ENCODE measurements around the gene ORC6.

Gene ORC6

GRCh38 chr16:46687486-46687885 lies 2.0 kb upstream of the ORC6 start:
- peaks cover 29% of the 10 kb centered on the region for H3K4me1 ChIP-seq (ENCODE audit: control insufficient read depth, insufficient read depth, low read length)
- no peaks in the 10 kb centered on the region for H3K9me3 ChIP-seq (replicated peaks; ENCODE audit: low read length)
- peaks cover 3% of the 10 kb centered on the region for H3K36me3 ChIP-seq (ENCODE audit: insufficient read depth, low read length)
- H3K4me3 ChIP-seq (ENCODE audit: low read length) = peak overlapping the region; percentile 76
- H3K4me2 ChIP-seq (ENCODE audit: low read length) = peak overlapping the region; percentile 80
- no peaks in the 10 kb centered on the region for H3K27me3 ChIP-seq (ENCODE audit: control insufficient read depth, insufficient read depth, low read length)
- H3K9ac ChIP-seq (ENCODE audit: low read depth, low read length) = peak overlapping the region; percentile 83

- Histone ChIP-seq H3K4me2 (ENCODE audit: low read length) (peak overlapping the region; percentile 80), H3K4me1 (ENCODE audit: control insufficient read depth, insufficient read depth, low read length) (peaks cover 29% of the 10 kb centered on the region), H3K36me3 (ENCODE audit: insufficient read depth, low read length) (peaks cover 3% of the 10 kb centered on the region), H3K9ac (ENCODE audit: low read depth, low read length) (peak overlapping the region; percentile 83), H3K9me3 (replicated peaks; ENCODE audit: low read length) (no peaks in the 10 kb centered on the region), H3K27me3 (ENCODE audit: control insufficient read depth, insufficient read depth, low read length) (no peaks in the 10 kb centered on the region), H3K4me3 (ENCODE audit: low read length) (peak overlapping the region; percentile 76)
These were observed 1.3 kb upstream of the ORC6 start for GRCh38 chr16:46688101-46688653.

DNA sequence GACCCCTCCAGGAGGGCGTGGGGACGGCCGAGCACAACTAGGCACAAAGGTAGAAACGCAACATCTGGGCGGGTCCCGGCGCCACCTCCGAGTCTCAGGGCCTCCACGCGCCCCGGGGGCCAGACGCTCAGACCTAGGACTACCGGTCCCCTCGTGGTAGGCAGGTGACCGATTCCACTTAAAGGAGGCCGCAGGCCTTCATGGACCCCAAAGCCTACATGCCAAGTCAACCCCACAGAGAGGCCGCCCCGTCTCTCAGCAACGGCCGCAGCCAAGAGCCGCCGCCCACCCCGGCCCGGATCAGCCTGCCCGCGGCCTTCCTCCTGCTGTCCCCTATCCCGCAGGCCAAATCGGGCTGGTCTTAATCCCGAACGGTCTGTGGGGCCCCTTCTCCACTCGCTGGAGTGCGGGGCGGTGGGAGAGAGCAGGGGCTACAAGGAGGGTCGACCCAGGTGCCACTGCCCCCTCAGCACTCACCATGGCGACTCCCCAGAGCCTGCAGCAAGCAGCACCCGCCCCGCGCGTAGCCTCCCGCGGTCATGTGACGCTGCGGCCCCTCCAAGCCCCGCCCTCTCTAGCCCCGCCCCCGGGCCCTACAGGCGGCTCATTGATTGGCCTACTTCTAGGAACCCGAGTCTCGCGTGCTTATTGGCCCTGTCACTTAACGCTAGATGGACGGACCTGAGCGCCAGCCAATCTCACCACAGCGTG lies 650 bp upstream of the ORC6 start, which contains the start of gene VPS35:
Gene VPS35 (minus strand): TSS at position 525 of the 711 bp plus-strand sequence. CDS start 45 bp downstream, at position 480.
- no peaks in the 10 kb centered on the region for H3K27me3 ChIP-seq (ENCODE audit: control insufficient read depth, insufficient read depth, low read length)
- peak within 1 kb of the TSS; percentile 76 for H3K4me3 ChIP-seq (ENCODE audit: low read length)
- peak within 1 kb of the TSS; percentile 83 for H3K9ac ChIP-seq (ENCODE audit: low read depth, low read length)
- H3K9me3 ChIP-seq (replicated peaks; ENCODE audit: low read length) = no peaks in the 10 kb centered on the region
- H3K36me3 ChIP-seq (ENCODE audit: insufficient read depth, low read length) = peaks cover 3% of the 10 kb centered on the region
- peaks cover 29% of the 10 kb centered on the region for H3K4me1 ChIP-seq (ENCODE audit: control insufficient read depth, insufficient read depth, low read length)
- H3K4me2 ChIP-seq (ENCODE audit: low read length) = peak within 1 kb of the TSS; percentile 98

- no peaks in the 10 kb centered on the region for H3K9me3 ChIP-seq (replicated peaks; ENCODE audit: low read length)
- H3K9ac ChIP-seq (ENCODE audit: low read depth, low read length) = peak overlapping the region; percentile 83
- H3K4me3 ChIP-seq (ENCODE audit: low read length) = peak overlapping the region; percentile 76
These were observed 1.1 kb downstream of the ORC6 start for GRCh38 chr16:46690281-46691178.

GRCh38 chr16:46691726-46692125 lies 2.3 kb downstream of the ORC6 start:
- Histone ChIP-seq H3K9me3 (replicated peaks; ENCODE audit: low read length) (no peaks in the 10 kb centered on the region), H3K4me1 (ENCODE audit: control insufficient read depth, insufficient read depth, low read length) (peaks cover 25% of the 10 kb centered on the region), H3K9ac (ENCODE audit: low read depth, low read length) (peak overlapping the region; percentile 83), H3K36me3 (ENCODE audit: insufficient read depth, low read length) (peaks cover 20% of the 10 kb centered on the region), H3K4me3 (ENCODE audit: low read length) (peak overlapping the region; percentile 76), H3K27me3 (ENCODE audit: control insufficient read depth, insufficient read depth, low read length) (no peaks in the 10 kb centered on the region), H3K4me2 (ENCODE audit: low read length) (peak overlapping the region; percentile 98)

More at GRCh38 chr16:46690281-46691178, 1.1 kb downstream of the ORC6 start:
- Histone ChIP-seq H3K4me1 (ENCODE audit: control insufficient read depth, insufficient read depth, low read length) (peaks cover 29% of the 10 kb centered on the region), H3K36me3 (ENCODE audit: insufficient read depth, low read length) (peaks cover 11% of the 10 kb centered on the region), H3K4me2 (ENCODE audit: low read length) (peak overlapping the region; percentile 98), H3K27me3 (ENCODE audit: control insufficient read depth, insufficient read depth, low read length) (no peaks in the 10 kb centered on the region)

- Histone ChIP-seq H3K27me3 (ENCODE audit: control insufficient read depth, insufficient read depth, low read length) (no peaks in the 10 kb centered on the region), H3K9me3 (replicated peaks; ENCODE audit: low read length) (no peaks in the 10 kb centered on the region), H3K9ac (ENCODE audit: low read depth, low read length) (no peak overlapping the region), H3K4me2 (ENCODE audit: low read length) (no peak overlapping the region), H3K4me1 (ENCODE audit: control insufficient read depth, insufficient read depth, low read length) (peaks cover 13% of the 10 kb centered on the region), H3K4me3 (ENCODE audit: low read length) (no peak overlapping the region), H3K36me3 (ENCODE audit: insufficient read depth, low read length) (peaks cover 27% of the 10 kb centered on the region)
These were observed 4.1 kb downstream of the ORC6 start for GRCh38 chr16:46693598-46693997.

DNA sequence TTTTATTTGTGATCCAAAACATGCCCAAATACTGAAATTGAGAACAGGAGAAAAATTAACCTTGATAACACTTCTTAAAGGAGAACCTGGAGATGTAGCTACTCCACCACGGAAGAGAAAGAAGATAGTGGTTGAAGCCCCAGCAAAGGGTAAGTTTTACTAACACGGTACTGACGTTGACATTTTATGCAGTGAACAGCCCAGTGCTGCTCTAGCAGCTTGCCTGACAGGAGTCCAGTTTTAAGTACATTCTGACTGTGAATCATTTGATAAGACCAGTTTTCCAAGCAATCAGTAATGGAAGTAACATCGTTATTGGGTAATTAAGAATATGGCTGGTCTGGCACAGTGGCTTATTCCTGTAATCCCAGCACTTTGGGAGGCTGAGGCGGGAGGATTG lies 6.5 kb downstream of the ORC6 start:
- H3K4me1 ChIP-seq (ENCODE audit: control insufficient read depth, insufficient read depth, low read length) = peaks cover 8% of the 10 kb centered on the region

GRCh38 chr16:46696957-46697356 lies 7.5 kb downstream of the ORC6 start:
- Histone ChIP-seq H3K4me2 (ENCODE audit: low read length) (no peak overlapping the region), H3K36me3 (ENCODE audit: insufficient read depth, low read length) (peaks cover 27% of the 10 kb centered on the region), H3K4me1 (ENCODE audit: control insufficient read depth, insufficient read depth, low read length) (no peaks in the 10 kb centered on the region)

More for the DNA sequence above, 6.5 kb downstream of the ORC6 start:
- Histone ChIP-seq H3K9me3 (replicated peaks; ENCODE audit: low read length) (no peaks in the 10 kb centered on the region), H3K27me3 (ENCODE audit: control insufficient read depth, insufficient read depth, low read length) (no peaks in the 10 kb centered on the region), H3K4me3 (ENCODE audit: low read length) (no peak overlapping the region), H3K36me3 (ENCODE audit: insufficient read depth, low read length) (peaks cover 27% of the 10 kb centered on the region), H3K4me2 (ENCODE audit: low read length) (no peak overlapping the region), H3K9ac (ENCODE audit: low read depth, low read length) (no peak overlapping the region)

GRCh38 chr16:46700048-46700447 lies 10.6 kb downstream of the ORC6 start:
- Histone ChIP-seq H3K9ac (ENCODE audit: low read depth, low read length) (no peak overlapping the region), H3K4me3 (ENCODE audit: low read length) (no peak overlapping the region), H3K36me3 (ENCODE audit: insufficient read depth, low read length) (peaks cover 21% of the 10 kb centered on the region), H3K4me1 (ENCODE audit: control insufficient read depth, insufficient read depth, low read length) (no peaks in the 10 kb centered on the region), H3K4me2 (ENCODE audit: low read length) (no peak overlapping the region), H3K9me3 (replicated peaks; ENCODE audit: low read length) (no peaks in the 10 kb centered on the region), H3K27me3 (ENCODE audit: control insufficient read depth, insufficient read depth, low read length) (no peaks in the 10 kb centered on the region)

More at GRCh38 chr16:46696957-46697356, 7.5 kb downstream of the ORC6 start:
- Histone ChIP-seq H3K4me3 (ENCODE audit: low read length) (no peak overlapping the region), H3K9ac (ENCODE audit: low read depth, low read length) (no peak overlapping the region), H3K27me3 (ENCODE audit: control insufficient read depth, insufficient read depth, low read length) (no peaks in the 10 kb centered on the region), H3K9me3 (replicated peaks; ENCODE audit: low read length) (no peaks in the 10 kb centered on the region)

DNA sequence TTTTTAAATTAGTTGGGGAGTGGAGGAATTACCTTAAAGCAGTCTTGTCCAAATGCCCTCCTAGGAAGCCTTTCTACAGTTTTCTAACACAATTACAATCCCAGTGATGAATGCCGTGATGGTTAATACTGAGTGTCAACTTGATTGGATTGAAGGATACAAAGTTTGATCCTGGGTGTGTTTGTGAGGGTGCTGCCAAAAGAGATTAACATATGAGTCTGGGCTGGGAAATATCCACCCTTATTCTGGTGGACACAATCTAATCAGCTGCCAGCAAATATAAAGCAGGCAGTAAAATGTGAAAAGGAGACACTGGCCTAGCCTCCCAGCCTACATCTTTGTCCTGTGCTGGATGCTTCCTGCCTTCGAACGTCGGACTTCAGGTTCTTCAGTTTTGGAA lies 12.2 kb downstream of the ORC6 start:
- Histone ChIP-seq H3K36me3 (ENCODE audit: insufficient read depth, low read length) (peaks cover 7% of the 10 kb centered on the region), H3K4me2 (ENCODE audit: low read length) (no peak overlapping the region), H3K27me3 (ENCODE audit: control insufficient read depth, insufficient read depth, low read length) (no peaks in the 10 kb centered on the region), H3K4me1 (ENCODE audit: control insufficient read depth, insufficient read depth, low read length) (no peaks in the 10 kb centered on the region), H3K4me3 (ENCODE audit: low read length) (no peak overlapping the region), H3K9ac (ENCODE audit: low read depth, low read length) (no peak overlapping the region), H3K9me3 (replicated peaks; ENCODE audit: low read length) (no peaks in the 10 kb centered on the region)

DNA sequence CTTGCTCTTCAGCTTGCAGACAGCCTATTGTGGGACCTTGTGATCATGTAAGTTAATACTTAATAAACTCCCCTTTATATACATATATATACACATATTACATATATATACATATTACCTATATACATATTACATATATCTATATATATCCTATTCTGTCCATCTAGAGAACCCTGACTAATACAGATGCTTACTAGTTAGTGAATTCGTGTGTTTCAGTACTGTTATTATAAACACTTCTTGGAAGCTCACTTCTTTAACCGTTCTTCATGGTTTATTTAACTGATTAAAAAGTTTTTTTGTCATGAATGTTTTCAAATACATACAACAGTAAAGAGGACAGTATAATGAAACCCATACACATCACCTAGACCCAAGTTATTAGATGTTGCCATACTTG lies 12.6 kb downstream of the ORC6 start:
- Histone ChIP-seq H3K4me2 (ENCODE audit: low read length) (no peak overlapping the region), H3K9me3 (replicated peaks; ENCODE audit: low read length) (no peaks in the 10 kb centered on the region), H3K36me3 (ENCODE audit: insufficient read depth, low read length) (peaks cover 6% of the 10 kb centered on the region)

More for the DNA sequence above, 12.6 kb downstream of the ORC6 start:
- H3K27me3 ChIP-seq (ENCODE audit: control insufficient read depth, insufficient read depth, low read length) = no peaks in the 10 kb centered on the region
- H3K4me3 ChIP-seq (ENCODE audit: low read length) = no peak overlapping the region
- no peaks in the 10 kb centered on the region for H3K4me1 ChIP-seq (ENCODE audit: control insufficient read depth, insufficient read depth, low read length)
- H3K9ac ChIP-seq (ENCODE audit: low read depth, low read length) = no peak overlapping the region

All from skeletal muscle satellite cell (primary cell).